Peyer's patch (tissue), 4 donors: ENCODE data around the gene RASSF1. TPM values are rescaled to one million over a fixed set of nuclear protein-coding genes. Genes with fewer than 3 reads are reported as not detected.

Source experiments
- DNase-seq, 3 donors: peaks; one replicate each; pipeline ENCODE4 v3.0.0-alpha.2; 2017 to 2019
- H3K27ac ChIP-seq, 4 donors: fragments of 200-600 bp; sonication (generic); one replicate each; pipeline ENCODE4 v1.5.1; 2016 to 2019
- H3K27me3 ChIP-seq, 2 donors: fragments of 200-600 bp; sonication (generic); one replicate each; pipeline ENCODE4 v1.5.1; 2019
- H3K36me3 ChIP-seq, 3 donors: fragments of 200-600 bp; sonication (generic); one replicate each; pipeline ENCODE4 v1.5.1; 2016 to 2019
- H3K4me1 ChIP-seq, 4 donors: fragments of 200-600 bp; sonication (generic); one replicate each; pipeline ENCODE4 v1.5.1; 2016 to 2019
- H3K4me3 ChIP-seq, 4 donors: fragments of 200-600 bp; sonication (generic); 1 replicate in 3 of 4; 2 replicates in 1 of 4; pipeline ENCODE4 v1.5.1; 2016 to 2019; ENCODE audit warnings: mild to moderate bottlenecking in 1 of 4
- H3K9me3 ChIP-seq, 4 donors: fragments of 200-600 bp; sonication (generic); one replicate each; pipeline ENCODE4 v1.5.1; 2016 to 2019; ENCODE audit warnings: mild to moderate bottlenecking in 1 of 4
- CTCF ChIP-seq, 6 experiments: fragments of 450-650 bp in 4 of 6; fragments of 200-600 bp in 2 of 6; sonication (generic) in 1 of 6; IDR thresholded peaks; one replicate each; pipeline ENCODE4 v1.5.1; 2017 to 2019; ENCODE audit warnings: antibody characterized with exemption in 6 of 6, mild to moderate bottlenecking in 3 of 6, moderate library complexity in 1 of 6
- POLR2A ChIP-seq, 2 donors: fragments of 450-650 bp; IDR thresholded peaks; one replicate each; pipeline ENCODE4 v1.5.1; 2017; ENCODE audit warnings: antibody characterized with exemption in 2 of 2, mild to moderate bottlenecking in 2 of 2, moderate library complexity in 2 of 2
- total RNA-seq, 4 donors: library from RNA; depleted of rRNA; stranded (reverse); fragments of >200 nt; gene quantifications; one replicate each; pipeline ENCODE4 v1.1.0, GENCODE V29; 2016

RASSF1 gene
- total RNA-seq, 4 donors from 2014 or later = 27.6 to 80.0 (median 29.4) TPM

- no peaks in the 10 kb centered on the region for H3K27me3 ChIP-seq
- H3K9me3 ChIP-seq = no peaks in the 10 kb centered on the region
- H3K4me1 ChIP-seq = peaks cover 7 to 67% (median 22%) of the 10 kb centered on the region in 4 donors
- DNase-seq = peak in 1 of 3 donors; percentile 54
- no peak for TF ChIP-seq POLR2A (IDR thresholded peaks at IDR 0.05)
- TF ChIP-seq CTCF (IDR thresholded peaks at IDR 0.05) = no peak
- peak overlapping the region; percentile 77 to 98 (median 93) for H3K4me3 ChIP-seq
- peaks cover 0 to 12% (median 0%) of the 10 kb centered on the region in 3 donors for H3K36me3 ChIP-seq
- H3K27ac ChIP-seq = peak overlapping the region; percentile 88 to 95 (median 90)
Observed at GRCh38 chr3:50319894-50320625, 20.6 kb downstream of the RASSF1 start.

- Histone ChIP-seq H3K27ac (peak overlapping the region in 1 of 4 donors; percentile 93), H3K4me1 (peaks cover 7 to 60% (median 22%) of the 10 kb centered on the region in 4 donors), H3K4me3 (peak overlapping the region in 1 of 4 donors; percentile 77), H3K27me3 (no peaks in the 10 kb centered on the region), H3K9me3 (no peaks in the 10 kb centered on the region), H3K36me3 (peaks cover 0 to 11% (median 0%) of the 10 kb centered on the region in 3 donors)
- TF ChIP-seq POLR2A (IDR thresholded peaks at IDR 0.05) (no peak), CTCF (IDR thresholded peaks at IDR 0.05) (no peak)
- peak in 1 of 3 donors; percentile 41 for DNase-seq
Observed at GRCh38 chr3:50319181-50319893, 21.3 kb downstream of the RASSF1 start.

- Histone ChIP-seq H3K27ac (peak overlapping the region in 1 of 4 donors; percentile 93), H3K4me1 (peaks cover 7 to 58% (median 22%) of the 10 kb centered on the region in 4 donors), H3K36me3 (peaks cover 0 to 11% (median 0%) of the 10 kb centered on the region in 3 donors), H3K27me3 (no peaks in the 10 kb centered on the region), H3K9me3 (no peaks in the 10 kb centered on the region), H3K4me3 (peak overlapping the region in 1 of 4 donors; percentile 77)
- no peak for TF ChIP-seq POLR2A (IDR thresholded peaks at IDR 0.05)
- no peak for TF ChIP-seq CTCF (IDR thresholded peaks at IDR 0.05)
- DNase-seq = peak in 1 of 3 donors; percentile 47
Observed at GRCh38 chr3:50318615-50319014, 22.0 kb downstream of the RASSF1 start.

GRCh38 chr3:50318163-50318562, 22.5 kb downstream of the RASSF1 start:
- Histone ChIP-seq H3K9me3 (no peaks in the 10 kb centered on the region), H3K4me3 (no peak overlapping the region), H3K27me3 (no peaks in the 10 kb centered on the region), H3K4me1 (peaks cover 7 to 58% (median 22%) of the 10 kb centered on the region in 4 donors), H3K27ac (peak overlapping the region in 2 of 4 donors; percentile 79 to 93), H3K36me3 (peaks cover 0 to 11% (median 0%) of the 10 kb centered on the region in 3 donors)
- no peak for TF ChIP-seq POLR2A (IDR thresholded peaks at IDR 0.05)
- no peak for TF ChIP-seq CTCF (IDR thresholded peaks at IDR 0.05)
- DNase-seq = no peak

- peak in 1 of 3 donors; percentile 73 for DNase-seq
- no peaks in the 10 kb centered on the region for H3K9me3 ChIP-seq
- H3K4me3 ChIP-seq = peak overlapping the region in 1 of 4 donors; percentile 14
- H3K36me3 ChIP-seq = peaks cover 0 to 11% (median 0%) of the 10 kb centered on the region in 3 donors
- TF ChIP-seq CTCF (IDR thresholded peaks at IDR 0.05) = no peak
- no peak for TF ChIP-seq POLR2A (IDR thresholded peaks at IDR 0.05)
- H3K27me3 ChIP-seq = no peaks in the 10 kb centered on the region
- H3K4me1 ChIP-seq = peaks cover 5 to 55% (median 22%) of the 10 kb centered on the region in 4 donors
- H3K27ac ChIP-seq = peak overlapping the region; percentile 52 to 93 (median 74)
Observed at GRCh38 chr3:50317300-50317699, 23.3 kb downstream of the RASSF1 start.
